Measurements from ENCODE around the gene ENDOV. TPM values are rescaled to one million over a fixed set of nuclear protein-coding genes. Genes with fewer than 3 reads are reported as not detected.

Gene ENDOV
- total RNA-seq, 1 experiment from 2014 or later, result 45.6 TPM

DNA sequence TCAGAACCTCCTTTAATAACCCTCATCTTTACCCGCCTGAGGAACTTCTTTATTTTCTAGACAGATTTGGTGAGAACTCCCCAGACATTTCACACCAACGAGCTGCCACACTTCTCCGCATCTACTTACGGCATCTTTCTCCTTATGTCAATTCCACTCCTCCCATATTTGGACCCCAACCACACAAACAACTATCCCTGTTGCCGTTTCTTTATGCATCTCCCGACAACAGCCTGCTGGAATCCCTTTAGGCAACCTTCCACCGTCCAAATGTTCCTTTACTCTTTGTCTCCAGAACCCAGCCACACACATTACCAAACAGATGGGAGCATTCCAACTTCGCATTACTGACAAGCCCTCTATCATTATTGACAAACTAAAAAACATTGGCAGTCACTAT, 8.8 kb upstream of the ENDOV start:
- H3K27ac ChIP-seq (ENCODE audit: low read depth, low read length), result no peak overlapping the region

More for the DNA sequence above, 8.8 kb upstream of the ENDOV start:
- no peaks in the 10 kb centered on the region for H3K9me3 ChIP-seq (ENCODE audit: control insufficient read depth in 1 of 2, insufficient read depth in 1 of 2, low read depth in 1 of 2, low read length in 2 of 2)
- H3K79me2 ChIP-seq (ENCODE audit: insufficient read depth, low read length), result no peaks in the 10 kb centered on the region
- ChIA-PET RAD21 (ENCODE audit: low non-redundant PET in 1 of 2, low total read pairs in 2 of 2, uncharacterized antibody in 2 of 2, unreplicated experiment in 2 of 2) (no interaction called here), CTCF (no interaction called here), POLR2A (no interaction called here)
- H3K9ac ChIP-seq (ENCODE audit: low read length), result no peak overlapping the region
- DNase-seq (ENCODE audit: low read depth, low spot score) (no peak), ATAC-seq (no peak)
- BruUV-seq (replicated peaks), result no TSS peak
- H3K4me2 ChIP-seq (ENCODE audit: low read length), result no peak overlapping the region
- H4K20me1 ChIP-seq (ENCODE audit: insufficient read depth), result no peaks in the 10 kb centered on the region
- no peaks in the 10 kb centered on the region for H3K27me3 ChIP-seq (ENCODE audit: insufficient read depth, low read length)
- no peaks in the 10 kb centered on the region for H3K4me1 ChIP-seq (ENCODE audit: control insufficient read depth in 1 of 2, insufficient read depth in 2 of 2, low read length in 2 of 2)
- TF ChIP-seq, protein P1, sequence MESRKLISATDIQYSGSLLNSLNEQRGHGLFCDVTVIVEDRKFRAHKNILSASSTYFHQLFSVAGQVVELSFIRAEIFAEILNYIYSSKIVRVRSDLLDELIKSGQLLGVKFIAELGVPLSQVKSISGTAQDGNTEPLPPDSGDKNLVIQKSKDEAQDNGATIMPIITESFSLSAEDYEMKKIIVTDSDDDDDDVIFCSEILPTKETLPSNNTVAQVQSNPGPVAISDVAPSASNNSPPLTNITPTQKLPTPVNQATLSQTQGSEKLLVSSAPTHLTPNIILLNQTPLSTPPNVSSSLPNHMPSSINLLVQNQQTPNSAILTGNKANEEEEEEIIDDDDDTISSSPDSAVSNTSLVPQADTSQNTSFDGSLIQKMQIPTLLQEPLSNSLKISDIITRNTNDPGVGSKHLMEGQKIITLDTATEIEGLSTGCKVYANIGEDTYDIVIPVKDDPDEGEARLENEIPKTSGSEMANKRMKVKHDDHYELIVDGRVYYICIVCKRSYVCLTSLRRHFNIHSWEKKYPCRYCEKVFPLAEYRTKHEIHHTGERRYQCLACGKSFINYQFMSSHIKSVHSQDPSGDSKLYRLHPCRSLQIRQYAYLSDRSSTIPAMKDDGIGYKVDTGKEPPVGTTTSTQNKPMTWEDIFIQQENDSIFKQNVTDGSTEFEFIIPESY (IDR thresholded peaks at IDR 0.05; ENCODE audit: extremely low read depth, insufficient replicate concordance, low read length), result no peak
- no peak for TF ChIP-seq ELF1 (IDR thresholded peaks at IDR 0.05; ENCODE audit: borderline replicate concordance, low read depth)
- TF ChIP-seq MAX (IDR thresholded peaks at IDR 0.05), result no peak
- no peak for TF ChIP-seq EGR1 (IDR thresholded peaks at IDR 0.05; ENCODE audit: low read depth)
- TF ChIP-seq REST (IDR thresholded peaks at IDR 0.05; ENCODE audit: low read depth), result no peak
- no peak for TF ChIP-seq EZH2 (IDR thresholded peaks at IDR 0.05)
- no peak for TF ChIP-seq EZH2phosphoT487 (IDR thresholded peaks at IDR 0.05; ENCODE audit: borderline replicate concordance)
- no peak for TF ChIP-seq FOSL1 (IDR thresholded peaks at IDR 0.05; ENCODE audit: low read depth)
- TF ChIP-seq, protein P2, sequence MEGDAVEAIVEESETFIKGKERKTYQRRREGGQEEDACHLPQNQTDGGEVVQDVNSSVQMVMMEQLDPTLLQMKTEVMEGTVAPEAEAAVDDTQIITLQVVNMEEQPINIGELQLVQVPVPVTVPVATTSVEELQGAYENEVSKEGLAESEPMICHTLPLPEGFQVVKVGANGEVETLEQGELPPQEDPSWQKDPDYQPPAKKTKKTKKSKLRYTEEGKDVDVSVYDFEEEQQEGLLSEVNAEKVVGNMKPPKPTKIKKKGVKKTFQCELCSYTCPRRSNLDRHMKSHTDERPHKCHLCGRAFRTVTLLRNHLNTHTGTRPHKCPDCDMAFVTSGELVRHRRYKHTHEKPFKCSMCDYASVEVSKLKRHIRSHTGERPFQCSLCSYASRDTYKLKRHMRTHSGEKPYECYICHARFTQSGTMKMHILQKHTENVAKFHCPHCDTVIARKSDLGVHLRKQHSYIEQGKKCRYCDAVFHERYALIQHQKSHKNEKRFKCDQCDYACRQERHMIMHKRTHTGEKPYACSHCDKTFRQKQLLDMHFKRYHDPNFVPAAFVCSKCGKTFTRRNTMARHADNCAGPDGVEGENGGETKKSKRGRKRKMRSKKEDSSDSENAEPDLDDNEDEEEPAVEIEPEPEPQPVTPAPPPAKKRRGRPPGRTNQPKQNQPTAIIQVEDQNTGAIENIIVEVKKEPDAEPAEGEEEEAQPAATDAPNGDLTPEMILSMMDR (IDR thresholded peaks at IDR 0.05 in 2 of 3, conservative IDR thresholded peaks at IDR 0.05 in 1 of 3; ENCODE audit: borderline replicate concordance in 1 of 3, insufficient read depth in 1 of 3, low read depth in 2 of 3, low read length in 2 of 3), result no peak
- no peak for TF ChIP-seq JUND (IDR thresholded peaks at IDR 0.05)
- no peak for TF ChIP-seq SRF (IDR thresholded peaks at IDR 0.05; ENCODE audit: low read depth)
- TF ChIP-seq YY1 (IDR thresholded peaks at IDR 0.05; ENCODE audit: extremely low read depth, insufficient replicate concordance, low read depth, low read length), result no peak
- no peak for TF ChIP-seq CBX3 (IDR thresholded peaks at IDR 0.05; ENCODE audit: low read depth)
- TF ChIP-seq ZFX (IDR thresholded peaks at IDR 0.05), result no peak
- TF ChIP-seq SIN3A (IDR thresholded peaks at IDR 0.05; ENCODE audit: low read depth), result no peak
- no peak for TF ChIP-seq ZNF274 (IDR thresholded peaks at IDR 0.05; ENCODE audit: low read depth, low read length)
- TF ChIP-seq POLR2AphosphoS5 (IDR thresholded peaks at IDR 0.05; ENCODE audit: low read depth, low read length), result no peak
- no peak for TF ChIP-seq CEBPB (IDR thresholded peaks at IDR 0.05; ENCODE audit: low read depth)
- no peak for TF ChIP-seq RAD21 (IDR thresholded peaks at IDR 0.05; ENCODE audit: low read depth)
- TF ChIP-seq, protein P3, sequence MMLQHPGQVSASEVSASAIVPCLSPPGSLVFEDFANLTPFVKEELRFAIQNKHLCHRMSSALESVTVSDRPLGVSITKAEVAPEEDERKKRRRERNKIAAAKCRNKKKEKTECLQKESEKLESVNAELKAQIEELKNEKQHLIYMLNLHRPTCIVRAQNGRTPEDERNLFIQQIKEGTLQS (IDR thresholded peaks at IDR 0.05), result no peak
- intact Hi-C loops (cut with micrococcal nuclease), result no loop called here
- H3K4me3 ChIP-seq (replicated peaks in 1 of 2; ENCODE audit: low read depth in 1 of 2, low read length in 2 of 2), result no peak overlapping the region
- H3K36me3 ChIP-seq (ENCODE audit: control insufficient read depth in 1 of 2, insufficient read depth in 2 of 2, low read length in 2 of 2), result no peaks in the 10 kb centered on the region
- H2AFZ ChIP-seq (ENCODE audit: low read depth, low read length, poor library complexity, severe bottlenecking), result no peak overlapping the region
- H3K9me2 ChIP-seq (ENCODE audit: insufficient read depth), result no peaks in the 10 kb centered on the region

Data from HCT116 (cell line).